Measurements from ENCODE around the gene RNU1-1. TPM values are rescaled to one million over a fixed set of nuclear protein-coding genes. Genes with fewer than 3 reads are reported as not detected.
"Not testable (repeated sequence)": the region's sequence is repeated elsewhere in the genome, so short reads cannot be mapped to it uniquely, and the experiment has no call there.

The RNU1-1 gene
- total and polyA plus RNA-seq, 9 of the 15 experiments (the other 6 are each of a cell fraction or from before 2014, with no cell fraction given), result under 0.01 to 32,823 (median 2,538) TPM; not detected in 4

GRCh38 chr1:16513412-16514106 lies 526 bp downstream of the RNU1-1 start (continued):
- TF ChIP-seq HINFP (tag; conservative IDR thresholded peaks at IDR 0.05; ENCODE audit: low read depth), result 0 out of 2 replicates have a peak, but pooled peaks have one; percentile 9
- TF ChIP-seq THAP7 (CRISPR knock-in tag; IDR thresholded peaks at IDR 0.05), result peak; percentile 97
- peak; percentile 98 for TF ChIP-seq POLR2H (tag; IDR thresholded peaks at IDR 0.05; ENCODE audit: low read depth)
- TF ChIP-seq E2F5 (CRISPR knock-in tag; IDR thresholded peaks at IDR 0.05), result peak; percentile 96
- TF ChIP-seq AFF4 (CRISPR knock-in tag; IDR thresholded peaks at IDR 0.05), result peak; percentile 100
- peak; percentile 43; the same call in 1 of the 2 replicates for TF ChIP-seq JUND (IDR thresholded peaks at IDR 0.05; ENCODE audit: borderline replicate concordance, low read depth, low read length)
- peak; percentile 27; the same call in 1 of the 3 replicates for TF ChIP-seq JUND (tag; IDR thresholded peaks at IDR 0.05; ENCODE audit: borderline replicate concordance, low read depth, low read length)
- TF ChIP-seq RFX1 (IDR thresholded peaks at IDR 0.05), result peak; percentile 40
- peak; percentile 96 for TF ChIP-seq PATZ1 (CRISPR knock-in tag; IDR thresholded peaks at IDR 0.05; ENCODE audit: borderline replicate concordance)
- TF ChIP-seq ZC3H4 (CRISPR knock-in tag; IDR thresholded peaks at IDR 0.05; ENCODE audit: borderline replicate concordance), result peak; percentile 97
- TF ChIP-seq MNT (conservative IDR thresholded peaks at IDR 0.05), result peak in 1 of 2 experiments; percentile 14; a peak in 1 of 4 replicates
- TF ChIP-seq NFE2 (IDR thresholded peaks at IDR 0.05; ENCODE audit: low read depth), result peak; percentile 38; the same call in 1 of the 2 replicates
- TF ChIP-seq NR4A1 (CRISPR knock-in tag; IDR thresholded peaks at IDR 0.05), result peak; percentile 22; the same call in 1 of the 2 replicates
- TF ChIP-seq NR4A1 (tag; IDR thresholded peaks at IDR 0.05), result not testable (repeated sequence)
